GM12878 (cell line): ENCODE results near the gene KIF17. TPM values are rescaled to one million over a fixed set of nuclear protein-coding genes. Genes with fewer than 3 reads are reported as not detected.

Experiments used
- CREM ChIP-seq: IDR thresholded peaks from 2 replicates; pipeline ENCODE4 v1.6.1; 2014; ENCODE audit warnings: antibody characterized with exemption, low read depth
- DPF2 ChIP-seq: fragments of 450-650 bp; IDR thresholded peaks from 2 replicates; pipeline ENCODE4 v1.6.1; 2017; ENCODE audit warnings: mild to moderate bottlenecking
- E2F4 ChIP-seq: IDR thresholded peaks from 2 replicates; pipeline ENCODE4 v1.6.1; 2012; ENCODE audit warnings: low read depth, low read length, improper control_type of control experiment
- ETV6 ChIP-seq, 2 experiments: fragments of 450-650 bp in 1 of 2; IDR thresholded peaks in 1 of 2; conservative IDR thresholded peaks in 1 of 2; 2 replicates each; pipeline ENCODE4 v1.6.1; 2014; ENCODE audit warnings: antibody characterized with exemption in 1 of 2, borderline replicate concordance in 1 of 2, low read depth in 1 of 2, mild to moderate bottlenecking in 1 of 2, moderate library complexity in 1 of 2
- FOXK2 ChIP-seq: fragments of 450-650 bp; IDR thresholded peaks from 2 replicates; pipeline ENCODE4 v1.6.1; 2017; ENCODE audit warnings: mild to moderate bottlenecking, moderate library complexity
- FOXM1 ChIP-seq: IDR thresholded peaks from 2 replicates; pipeline ENCODE4 v1.6.1; 2012; ENCODE audit warnings: low read depth, mild to moderate bottlenecking, inconsistent platforms, low read length, moderate library complexity
- GABPA ChIP-seq: IDR thresholded peaks from 2 replicates; pipeline ENCODE4 v1.6.1; 2014; ENCODE audit warnings: antibody characterized with exemption, low read depth, mild to moderate bottlenecking, inconsistent platforms
- HCFC1 ChIP-seq: fragments of 150-350 bp; IDR thresholded peaks from 2 replicates; pipeline ENCODE4 v1.6.1; 2014; ENCODE audit warnings: low read length
- HDAC2 ChIP-seq: fragments of 200-600 bp; sonication (generic); IDR thresholded peaks from 2 replicates; pipeline ENCODE4 v1.6.1; 2017
- IKZF1 ChIP-seq: fragments of 450-650 bp; conservative IDR thresholded peaks from 2 replicates; pipeline ENCODE4 v1.6.1; 2017; ENCODE audit warnings: antibody characterized with exemption, mild to moderate bottlenecking
- MAX ChIP-seq: IDR thresholded peaks from 2 replicates; pipeline ENCODE4 v1.6.1; 2012; ENCODE audit warnings: low read depth, low read length, improper control_type of control experiment
- MEF2B ChIP-seq: fragments of 450-650 bp; IDR thresholded peaks from 2 replicates; pipeline ENCODE4 v1.6.1; 2018; ENCODE audit warnings: mild to moderate bottlenecking, moderate library complexity; ENCODE audit not compliant: partially characterized antibody, poor library complexity, severe bottlenecking
- MYB ChIP-seq: fragments of 150-350 bp; IDR thresholded peaks from 2 replicates; pipeline ENCODE4 v1.6.1; 2014; ENCODE audit warnings: mild to moderate bottlenecking, low read depth, low read length, borderline replicate concordance
- NBN ChIP-seq: fragments of 450-650 bp; IDR thresholded peaks from 2 replicates; pipeline ENCODE4 v1.6.1; 2016
- NFIC ChIP-seq: IDR thresholded peaks from 2 replicates; pipeline ENCODE4 v1.6.1; 2012; ENCODE audit warnings: low read depth, mild to moderate bottlenecking, inconsistent platforms, low read length, moderate library complexity
- NFXL1 ChIP-seq: fragments of 450-650 bp; IDR thresholded peaks from 2 replicates; pipeline ENCODE4 v1.6.1; 2017; ENCODE audit warnings: antibody characterized with exemption, mild to moderate bottlenecking, borderline replicate concordance
- SIX5 ChIP-seq: IDR thresholded peaks from 2 replicates; pipeline ENCODE4 v1.6.1; 2011; ENCODE audit warnings: mild to moderate bottlenecking, low read depth, low read length, moderate library complexity; ENCODE audit not compliant: severe bottlenecking
- SKIL ChIP-seq: fragments of 450-650 bp; IDR thresholded peaks from 2 replicates; pipeline ENCODE4 v1.6.1; 2017; ENCODE audit warnings: mild to moderate bottlenecking, low read depth, inconsistent platforms; ENCODE audit not compliant: poor library complexity, severe bottlenecking
- SPI1 ChIP-seq: IDR thresholded peaks from 2 replicates; pipeline ENCODE4 v1.6.1; 2011; ENCODE audit warnings: low read depth, mild to moderate bottlenecking, low read length, moderate library complexity, borderline replicate concordance; ENCODE audit not compliant: insufficient read depth
- SREBF1 ChIP-seq: IDR thresholded peaks from 2 replicates; pipeline ENCODE4 v1.6.1; 2012; ENCODE audit warnings: mild to moderate bottlenecking, low read length
- SRF ChIP-seq, 2 experiments: IDR thresholded peaks; 2 replicates each; pipeline ENCODE4 v1.6.1; 2011; ENCODE audit warnings: low read depth in 2 of 2, low read length in 2 of 2, mild to moderate bottlenecking in 1 of 2, moderate library complexity in 1 of 2
- TBL1XR1 ChIP-seq: IDR thresholded peaks from 2 replicates; pipeline ENCODE4 v1.6.1; 2012; ENCODE audit warnings: low read depth, low read length, improper control_type of control experiment
- YBX1 ChIP-seq: fragments of 450-650 bp; IDR thresholded peaks from 2 replicates; pipeline ENCODE4 v1.6.1; 2016; ENCODE audit warnings: antibody characterized with exemption
- ZNF384 ChIP-seq: IDR thresholded peaks from 2 replicates; pipeline ENCODE4 v1.6.1; 2012; ENCODE audit warnings: low read depth, mild to moderate bottlenecking, low read length, improper control_type of control experiment, borderline replicate concordance
- polyA plus RNA-seq, 11 experiments: library from polyadenylated mRNA; depleted of rRNA in 4 of 11; unstranded in 6 of 11; stranded (reverse) in 5 of 11; fragments of >200 nt; fragmentation: Nextera tagmentation in 4 of 11; fragmentation: Illumina TruSeq in 1 of 11; extraction: Ambion mirVana in 4 of 11; extraction: Trizol in 1 of 11; gene quantifications; 1 replicate in 1 of 11; 2 replicates in 10 of 11; pipeline versions ENCODE4 v1.2.1 to v1.2.3, GENCODE V29; 2011 to 2016; ENCODE audit warnings: inconsistent platforms in 2 of 11, missing spikeins in 2 of 11, low read depth in 1 of 11
- total RNA-seq, 4 experiments: library from RNA; depleted of rRNA in 3 of 4; stranded (reverse); fragments of >200 nt in 3 of 4; fragmentation: Illumina TruSeq in 1 of 4; extraction: Trizol in 1 of 4; gene quantifications; 2 replicates each; pipeline versions ENCODE4 v1.2.1 to v1.2.3, GENCODE V29; 2013 to 2021
- TF ChIP-seq, protein P1 (sequence below): fragments of 450-650 bp; IDR thresholded peaks from 2 replicates; pipeline ENCODE4 v1.6.1; 2016; ENCODE audit warnings: mild to moderate bottlenecking, moderate library complexity, borderline replicate concordance

KIF17 gene
- total and polyA plus RNA-seq, 10 of the 15 experiments (the other 5 are each of a cell fraction or from before 2014, with no cell fraction given), result 0.01 to 0.10 (median 0.03) TPM; not detected in 7

GRCh38 chr1:20678599-20678998 lies 39.2 kb downstream of the KIF17 start (continued):
- TF ChIP-seq MEF2B (peak; percentile 79), DPF2 (peak; percentile 64; the same call in 1 of the 2 replicates), GABPA (peak; percentile 33; the same call in 1 of the 2 replicates), TBL1XR1 (peak; percentile 76; the same call in 1 of the 2 replicates), SPI1 (peak; percentile 86), HDAC2 (no peak), SKIL (peak; percentile 61), CREM (peak; percentile 45; the same call in 1 of the 2 replicates), YBX1 (no peak), ETV6 (conservative IDR thresholded peaks at IDR 0.05 in 1 of 2, IDR thresholded peaks at IDR 0.05 in 1 of 2; ENCODE audit: borderline replicate concordance in 1 of 2, low read depth in 1 of 2) (peak in 1 of 2 experiments; percentile 85; a peak in 2 of 4 replicates), NBN (no peak), SRF (IDR thresholded peaks at IDR 0.05; ENCODE audit: low read depth in 2 of 2, low read length in 2 of 2) (no peak), SREBF1 (no peak), E2F4 (no peak), MAX (no peak), FOXK2 (peak; percentile 48), ZNF384 (peak; percentile 69), NFXL1 (no peak), SIX5 (no peak), HCFC1 (no peak), MYB (no peak), NFIC (peak; percentile 86; the same call in 1 of the 2 replicates), IKZF1 (peak; percentile 89), FOXM1 (peak; percentile 83)
- TF ChIP-seq, protein P1, sequence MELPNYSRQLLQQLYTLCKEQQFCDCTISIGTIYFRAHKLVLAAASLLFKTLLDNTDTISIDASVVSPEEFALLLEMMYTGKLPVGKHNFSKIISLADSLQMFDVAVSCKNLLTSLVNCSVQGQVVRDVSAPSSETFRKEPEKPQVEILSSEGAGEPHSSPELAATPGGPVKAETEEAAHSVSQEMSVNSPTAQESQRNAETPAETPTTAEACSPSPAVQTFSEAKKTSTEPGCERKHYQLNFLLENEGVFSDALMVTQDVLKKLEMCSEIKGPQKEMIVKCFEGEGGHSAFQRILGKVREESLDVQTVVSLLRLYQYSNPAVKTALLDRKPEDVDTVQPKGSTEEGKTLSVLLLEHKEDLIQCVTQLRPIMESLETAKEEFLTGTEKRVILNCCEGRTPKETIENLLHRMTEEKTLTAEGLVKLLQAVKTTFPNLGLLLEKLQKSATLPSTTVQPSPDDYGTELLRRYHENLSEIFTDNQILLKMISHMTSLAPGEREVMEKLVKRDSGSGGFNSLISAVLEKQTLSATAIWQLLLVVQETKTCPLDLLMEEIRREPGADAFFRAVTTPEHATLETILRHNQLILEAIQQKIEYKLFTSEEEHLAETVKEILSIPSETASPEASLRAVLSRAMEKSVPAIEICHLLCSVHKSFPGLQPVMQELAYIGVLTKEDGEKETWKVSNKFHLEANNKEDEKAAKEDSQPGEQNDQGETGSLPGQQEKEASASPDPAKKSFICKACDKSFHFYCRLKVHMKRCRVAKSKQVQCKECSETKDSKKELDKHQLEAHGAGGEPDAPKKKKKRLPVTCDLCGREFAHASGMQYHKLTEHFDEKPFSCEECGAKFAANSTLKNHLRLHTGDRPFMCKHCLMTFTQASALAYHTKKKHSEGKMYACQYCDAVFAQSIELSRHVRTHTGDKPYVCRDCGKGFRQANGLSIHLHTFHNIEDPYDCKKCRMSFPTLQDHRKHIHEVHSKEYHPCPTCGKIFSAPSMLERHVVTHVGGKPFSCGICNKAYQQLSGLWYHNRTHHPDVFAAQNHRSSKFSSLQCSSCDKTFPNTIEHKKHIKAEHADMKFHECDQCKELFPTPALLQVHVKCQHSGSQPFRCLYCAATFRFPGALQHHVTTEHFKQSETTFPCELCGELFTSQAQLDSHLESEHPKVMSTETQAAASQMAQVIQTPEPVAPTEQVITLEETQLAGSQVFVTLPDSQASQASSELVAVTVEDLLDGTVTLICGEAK, result no peak
